Suppressor macrophage treated with lipopolysaccharide for 1 hour (primary cell): ENCODE data around the gene NUTF2.

Source experiments
- DNase-seq, 3 donors: peaks; one replicate each; pipeline ENCODE4 v3.0.0-alpha.2; 2020 to 2022

The NUTF2 gene

DNA sequence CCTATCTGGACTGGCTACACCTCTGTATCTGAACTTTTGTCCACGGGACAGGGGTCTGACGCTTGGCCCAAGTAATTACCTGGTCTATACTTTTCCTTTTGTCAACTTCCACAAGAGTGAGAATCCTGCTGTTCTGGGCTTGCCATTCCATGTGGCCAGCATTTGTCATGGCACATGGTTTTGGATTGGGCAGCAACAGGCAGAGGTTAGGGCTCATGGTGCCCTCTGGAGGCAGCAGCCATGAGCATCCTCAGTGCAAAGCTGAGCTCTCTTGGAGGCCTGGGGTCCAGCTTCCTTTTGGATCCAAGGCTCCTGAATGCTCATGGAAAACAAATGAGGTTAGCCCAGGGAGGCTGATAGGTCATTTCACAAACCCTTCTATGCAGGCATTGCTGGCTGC is 18.6 kb downstream of the NUTF2 start:
- DNase-seq: peak; percentile 66 to 73 (median 68)

DNA sequence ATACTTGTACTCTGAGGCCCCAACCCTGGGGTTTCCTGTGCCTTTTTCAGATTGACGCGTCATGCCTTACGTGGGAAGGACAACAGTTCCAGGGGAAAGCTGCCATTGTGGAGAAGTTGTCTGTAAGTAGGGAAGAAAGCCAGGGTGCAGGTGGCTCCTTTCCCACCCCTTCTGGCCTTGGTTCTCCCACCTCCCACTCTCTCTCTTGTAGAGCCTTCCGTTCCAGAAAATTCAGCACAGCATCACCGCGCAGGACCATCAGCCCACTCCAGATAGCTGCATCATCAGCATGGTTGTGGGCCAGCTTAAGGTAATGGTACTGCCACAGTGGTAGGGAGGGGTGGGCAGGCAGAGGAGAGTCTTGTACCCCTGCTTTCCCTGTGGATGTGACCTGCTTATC is 21.6 kb downstream of the NUTF2 start:
- DNase-seq: no peak

DNA sequence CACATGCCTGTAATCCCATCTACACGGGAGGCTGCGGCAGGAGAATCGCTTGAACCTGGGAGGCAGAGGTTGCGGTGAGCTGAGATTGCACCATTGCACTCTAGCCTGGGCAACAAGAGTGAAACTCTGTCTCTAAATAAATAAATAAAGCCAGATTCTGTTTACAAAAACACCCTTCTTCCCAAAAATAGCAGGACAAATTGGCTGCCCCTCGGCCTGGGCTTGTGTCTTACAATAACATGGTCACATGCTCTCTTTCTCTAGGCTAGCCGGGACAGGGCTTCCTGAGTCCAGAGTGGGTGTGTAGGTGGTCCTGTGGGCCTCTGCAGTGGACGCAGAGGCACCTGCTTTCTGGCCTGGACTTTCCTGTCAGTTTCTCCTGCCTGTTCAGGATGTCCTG is 22.9 kb downstream of the NUTF2 start:
- no peak for DNase-seq

DNA sequence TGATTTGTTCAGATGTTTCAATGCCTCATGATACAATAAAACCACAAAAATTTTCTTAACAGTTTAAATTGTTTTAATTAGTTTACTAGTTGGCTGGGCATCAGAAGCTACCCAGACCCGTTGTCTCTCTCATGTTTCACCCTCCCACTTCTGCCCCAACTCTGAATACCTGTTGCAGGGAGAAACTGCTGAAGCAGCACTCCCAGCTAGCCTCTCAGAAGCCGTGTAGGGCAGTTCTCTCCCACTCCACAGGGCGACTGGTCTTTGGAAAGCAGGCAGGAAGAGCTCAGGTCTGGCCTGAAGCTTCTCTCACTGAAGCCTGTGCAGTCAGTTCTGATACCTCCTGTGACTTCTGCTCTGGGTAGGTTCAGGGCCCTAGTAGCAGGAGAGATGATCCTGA is 24.5 kb downstream of the NUTF2 start:
- DNase-seq: no peak

DNA sequence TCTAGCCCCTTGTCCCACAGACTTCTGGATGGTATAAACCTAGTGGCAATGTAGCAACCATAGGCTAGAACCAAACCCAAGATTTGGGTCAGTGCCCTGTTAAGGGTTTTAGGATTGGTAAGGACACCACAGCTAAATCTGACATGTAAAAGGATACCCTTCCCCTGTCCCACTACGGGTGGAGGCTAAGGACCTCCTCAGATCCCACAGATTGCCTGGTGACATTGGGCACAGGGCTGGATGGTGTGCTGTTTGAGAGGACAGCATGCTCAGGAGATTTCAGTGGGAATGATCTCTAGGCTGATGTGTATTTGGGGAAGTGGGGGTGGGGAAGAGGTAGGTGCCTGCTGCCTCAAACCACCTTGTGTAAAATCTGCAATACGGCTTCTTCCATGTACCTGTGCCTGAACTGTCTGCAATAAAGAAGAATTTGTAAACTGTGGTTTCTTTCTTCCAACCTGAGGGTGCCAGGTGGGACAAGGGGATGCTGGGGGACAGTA is 25.4 kb downstream of the NUTF2 start:
- no peak for DNase-seq

DNA sequence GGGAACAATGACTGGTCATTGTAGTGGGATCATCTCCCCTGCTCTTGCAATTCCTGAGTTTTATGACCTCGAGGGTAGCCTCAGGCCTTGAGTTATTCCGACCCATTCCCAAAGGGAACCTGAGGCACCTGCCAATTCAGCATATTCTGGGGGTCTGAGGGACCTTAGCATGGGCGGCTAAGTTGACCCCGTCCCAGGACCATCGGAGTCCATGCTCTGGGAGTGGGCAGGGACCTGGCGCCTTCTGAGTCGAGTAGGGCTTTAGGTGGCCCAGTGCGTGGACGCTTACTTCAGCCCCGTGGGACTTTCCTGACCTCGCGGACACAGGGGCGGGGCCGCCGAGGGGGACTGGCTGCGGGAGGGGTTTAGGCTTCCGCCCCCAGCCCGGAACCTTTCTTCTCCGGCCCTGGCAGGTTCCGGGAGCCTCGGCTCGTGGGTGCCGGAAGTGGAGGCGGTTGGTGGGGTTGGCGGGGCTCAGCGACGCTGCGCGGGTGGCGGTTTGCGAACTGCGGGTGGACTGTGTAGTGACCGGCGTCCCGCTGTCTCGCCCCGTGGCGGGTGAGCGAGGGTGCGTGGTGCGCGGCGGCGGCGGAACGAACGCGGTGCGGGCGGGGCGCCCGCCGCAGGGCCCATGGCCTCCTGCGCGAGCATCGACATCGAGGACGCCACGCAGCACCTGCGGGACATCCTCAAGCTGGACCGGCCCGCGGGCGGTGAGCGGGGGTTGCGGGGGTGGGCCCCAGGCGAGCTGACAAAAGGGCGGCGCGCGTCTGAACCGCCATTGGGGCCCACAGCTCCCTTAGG is 26.1 kb downstream of the NUTF2 start, which contains the start of gene EDC4:
TSS of gene EDC4 (plus strand) at position 422 of the 804 bp plus-strand sequence. CDS start at position 632, 210 bp downstream.
- DNase-seq: peak; percentile 95 to 98 (median 97)

DNA sequence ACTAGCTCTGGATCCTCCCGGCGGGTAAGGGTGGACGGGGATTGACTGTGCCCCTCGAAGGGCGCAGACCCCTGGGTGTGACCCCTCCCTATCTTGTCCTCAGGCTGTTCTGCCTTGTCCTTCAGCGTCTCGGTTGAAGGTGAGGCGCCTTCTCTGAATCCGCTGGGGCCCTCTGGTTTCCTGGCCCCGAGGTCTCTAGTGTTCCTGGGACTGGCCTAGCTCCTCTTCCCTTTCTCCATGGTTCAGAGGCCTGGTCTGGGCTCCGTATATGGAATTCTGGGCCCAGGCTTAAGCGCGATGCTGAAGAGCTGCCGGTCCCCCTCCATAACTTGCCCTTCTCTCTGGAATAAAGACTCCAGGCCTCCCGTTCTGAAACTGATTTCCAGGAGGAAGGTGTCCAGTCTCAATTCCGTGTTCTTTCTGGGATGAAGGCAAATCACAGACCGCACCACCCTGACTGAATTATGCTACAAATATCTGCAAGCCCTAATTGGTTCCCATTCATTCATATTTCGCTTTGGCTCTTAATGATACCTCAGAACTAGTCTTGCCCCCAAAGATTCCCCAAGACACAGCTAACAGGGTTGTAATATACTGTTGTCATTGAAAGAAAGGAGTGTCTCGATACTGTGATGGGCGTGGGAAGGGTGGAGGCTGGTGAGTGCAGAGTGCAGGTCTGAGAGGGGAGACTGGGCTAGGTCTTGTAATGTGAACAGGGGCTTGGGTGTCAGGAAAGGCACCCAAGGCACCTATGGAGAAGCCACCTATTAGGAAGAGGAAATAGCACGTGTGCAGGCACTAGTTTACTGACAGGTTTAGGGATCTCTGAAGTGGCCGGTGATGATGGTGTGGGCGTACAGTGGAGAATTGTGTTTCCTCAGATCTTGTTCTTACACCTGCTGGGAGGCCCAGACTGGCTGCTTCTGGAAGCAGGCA is 27.0 kb downstream of the NUTF2 start:
- DNase-seq: peak in 2 of 3 donors; percentile 4 to 18

DNA sequence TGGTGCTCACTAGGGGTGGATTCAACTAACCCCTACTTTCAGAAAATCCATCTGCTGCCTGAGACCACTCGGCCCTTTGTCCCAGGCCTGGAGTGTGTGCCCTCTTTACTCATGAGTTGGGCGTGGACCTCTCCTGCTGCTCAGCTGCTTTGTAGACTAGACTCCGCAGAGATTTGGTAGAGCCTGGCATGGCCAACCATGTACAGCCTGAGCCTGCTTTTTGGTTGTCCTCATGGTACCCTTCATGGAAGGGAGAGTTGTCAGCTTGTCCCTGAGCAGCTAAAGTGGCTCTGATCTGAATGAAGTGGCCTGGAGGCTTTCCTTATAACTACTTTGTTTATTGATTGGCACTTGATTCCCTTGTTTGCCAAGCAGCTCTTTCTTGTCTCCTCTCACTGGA is 27.6 kb downstream of the NUTF2 start:
- DNase-seq: no peak

DNA sequence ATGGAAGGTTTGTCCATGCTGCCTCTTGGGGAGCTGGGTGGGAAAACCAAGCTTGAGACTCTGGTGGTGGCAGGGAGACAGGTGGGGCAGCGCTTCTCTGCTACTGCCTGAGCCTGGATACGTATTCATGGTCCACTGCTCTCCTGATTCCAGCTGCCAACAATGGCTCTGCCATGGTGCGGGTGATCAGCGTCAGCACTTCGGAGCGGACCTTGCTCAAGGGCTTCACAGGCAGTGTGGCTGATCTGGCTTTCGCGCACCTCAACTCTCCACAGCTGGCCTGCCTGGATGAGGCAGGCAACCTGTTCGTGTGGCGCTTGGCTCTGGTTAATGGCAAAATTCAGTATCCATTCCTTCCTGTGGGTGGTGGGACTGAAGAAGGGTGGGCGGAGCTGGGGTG is 30.3 kb downstream of the NUTF2 start:
- DNase-seq: no peak

DNA sequence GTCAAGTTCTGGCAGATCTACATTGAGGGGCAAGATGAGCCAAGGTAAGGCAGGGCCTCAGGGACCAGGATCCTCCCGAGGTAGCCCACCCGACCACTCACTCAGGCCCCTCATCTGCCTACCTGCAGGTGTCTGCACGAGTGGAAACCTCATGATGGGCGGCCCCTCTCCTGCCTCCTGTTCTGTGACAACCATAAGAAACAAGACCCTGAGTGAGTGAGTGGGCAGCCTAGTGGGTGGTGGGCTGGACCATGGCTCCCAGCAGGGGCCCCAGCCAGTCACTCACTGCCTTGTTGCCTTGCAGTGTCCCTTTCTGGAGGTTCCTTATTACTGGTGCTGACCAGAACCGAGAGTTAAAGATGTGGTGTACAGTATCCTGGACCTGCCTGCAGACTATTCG is 31.5 kb downstream of the NUTF2 start:
- DNase-seq: no peak

DNA sequence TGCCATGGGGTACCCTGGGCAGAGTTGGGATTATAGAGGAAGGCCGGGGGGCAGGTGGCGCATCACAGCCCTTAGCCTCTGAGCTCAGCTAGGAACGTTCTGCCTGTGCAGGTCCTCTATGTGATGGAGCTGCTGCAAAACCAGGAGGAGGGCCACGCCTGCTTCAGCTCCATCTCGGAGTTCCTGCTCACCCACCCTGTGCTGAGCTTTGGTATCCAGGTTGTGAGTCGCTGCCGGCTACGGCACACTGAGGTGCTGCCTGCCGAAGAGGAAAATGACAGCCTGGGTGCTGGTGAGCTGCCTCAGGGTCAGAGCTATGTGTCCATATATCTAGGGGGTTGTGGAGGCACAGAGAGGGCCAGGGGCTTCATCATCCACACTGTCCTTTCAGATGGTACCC is 32.1 kb downstream of the NUTF2 start:
- DNase-seq: no peak

DNA sequence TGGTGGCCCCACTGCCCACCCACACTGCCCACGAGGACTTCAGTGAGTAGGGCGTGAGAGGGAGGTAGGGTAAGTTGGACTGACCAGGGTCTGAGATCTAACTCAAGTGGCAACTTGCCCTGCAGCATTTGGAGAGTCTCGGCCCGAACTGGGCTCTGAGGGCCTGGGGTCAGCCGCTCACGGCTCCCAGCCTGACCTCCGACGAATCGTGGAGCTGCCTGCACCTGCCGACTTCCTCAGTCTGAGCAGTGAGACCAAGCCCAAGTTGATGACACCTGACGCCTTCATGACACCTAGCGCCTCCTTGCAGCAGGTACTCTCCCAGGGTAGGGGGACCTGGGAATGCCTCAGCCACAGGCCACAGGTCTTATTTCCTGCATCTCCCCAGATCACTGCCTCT is 32.7 kb downstream of the NUTF2 start:
- DNase-seq: no peak

GRCh38 chr16:67879936-67880335 is 33.2 kb downstream of the NUTF2 start:
- no peak for DNase-seq

DNA sequence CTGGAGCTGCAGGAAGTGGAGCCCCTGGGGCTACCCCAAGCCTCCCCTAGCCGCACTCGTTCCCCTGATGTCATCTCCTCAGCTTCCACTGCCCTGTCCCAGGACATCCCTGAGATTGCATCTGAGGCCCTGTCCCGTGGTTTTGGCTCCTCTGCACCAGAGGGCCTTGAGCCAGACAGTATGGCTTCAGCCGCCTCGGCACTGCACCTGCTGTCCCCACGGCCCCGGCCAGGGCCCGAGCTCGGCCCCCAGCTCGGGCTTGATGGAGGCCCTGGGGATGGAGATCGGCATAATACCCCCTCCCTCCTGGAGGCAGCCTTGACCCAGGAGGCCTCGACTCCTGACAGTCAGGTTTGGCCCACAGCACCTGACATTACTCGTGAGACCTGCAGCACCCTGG is 33.9 kb downstream of the NUTF2 start:
- no peak for DNase-seq

DNA sequence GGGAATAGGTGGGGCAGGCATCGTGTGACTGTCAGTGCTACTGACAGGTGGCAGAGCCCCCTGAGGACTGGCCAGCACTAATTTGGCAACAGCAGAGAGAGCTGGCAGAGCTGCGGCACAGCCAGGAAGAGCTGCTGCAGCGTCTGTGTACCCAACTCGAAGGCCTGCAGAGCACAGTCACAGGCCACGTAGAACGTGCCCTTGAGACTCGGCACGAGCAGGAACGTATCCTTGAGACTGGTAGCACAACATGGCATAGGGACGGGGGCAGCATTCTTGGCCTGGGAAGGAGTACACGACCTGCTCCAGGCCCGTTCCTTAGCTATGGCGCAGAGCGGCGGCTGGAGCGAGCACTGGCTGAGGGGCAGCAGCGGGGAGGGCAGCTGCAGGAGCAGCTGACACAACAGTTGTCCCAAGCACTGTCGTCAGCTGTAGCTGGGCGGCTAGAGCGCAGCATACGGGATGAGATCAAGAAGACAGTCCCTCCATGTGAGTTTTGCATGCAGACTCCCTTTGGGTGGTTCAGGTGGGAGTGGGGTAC is 35.0 kb downstream of the NUTF2 start:
- no peak for DNase-seq

DNA sequence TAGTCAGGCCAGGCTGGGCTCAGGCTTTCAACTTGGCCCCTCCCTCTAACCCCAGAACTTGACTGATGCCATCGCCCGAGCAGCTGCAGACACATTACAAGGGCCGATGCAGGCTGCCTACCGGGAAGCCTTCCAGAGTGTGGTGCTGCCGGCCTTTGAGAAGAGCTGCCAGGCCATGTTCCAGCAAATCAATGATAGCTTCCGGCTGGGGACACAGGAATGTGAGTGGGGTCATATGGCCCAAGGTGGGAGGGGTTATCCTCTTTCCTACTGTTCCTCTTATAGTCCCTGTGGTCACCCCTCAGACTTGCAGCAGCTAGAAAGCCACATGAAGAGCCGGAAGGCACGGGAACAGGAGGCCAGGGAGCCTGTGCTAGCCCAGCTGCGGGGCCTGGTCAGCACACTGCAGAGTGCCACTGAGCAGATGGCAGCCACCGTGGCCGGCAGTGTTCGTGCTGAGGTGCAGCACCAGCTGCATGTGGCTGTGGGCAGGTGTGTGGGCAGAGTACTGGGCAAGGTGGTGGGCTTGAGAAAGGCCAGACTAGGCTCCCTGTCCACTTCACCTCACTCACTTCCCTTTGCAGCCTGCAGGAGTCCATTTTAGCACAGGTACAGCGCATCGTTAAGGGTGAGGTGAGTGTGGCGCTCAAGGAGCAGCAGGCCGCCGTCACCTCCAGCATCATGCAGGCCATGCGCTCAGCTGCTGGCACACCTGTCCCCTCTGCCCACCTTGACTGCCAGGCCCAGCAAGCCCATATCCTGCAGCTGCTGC is 35.8 kb downstream of the NUTF2 start:
- DNase-seq: no peak

DNA sequence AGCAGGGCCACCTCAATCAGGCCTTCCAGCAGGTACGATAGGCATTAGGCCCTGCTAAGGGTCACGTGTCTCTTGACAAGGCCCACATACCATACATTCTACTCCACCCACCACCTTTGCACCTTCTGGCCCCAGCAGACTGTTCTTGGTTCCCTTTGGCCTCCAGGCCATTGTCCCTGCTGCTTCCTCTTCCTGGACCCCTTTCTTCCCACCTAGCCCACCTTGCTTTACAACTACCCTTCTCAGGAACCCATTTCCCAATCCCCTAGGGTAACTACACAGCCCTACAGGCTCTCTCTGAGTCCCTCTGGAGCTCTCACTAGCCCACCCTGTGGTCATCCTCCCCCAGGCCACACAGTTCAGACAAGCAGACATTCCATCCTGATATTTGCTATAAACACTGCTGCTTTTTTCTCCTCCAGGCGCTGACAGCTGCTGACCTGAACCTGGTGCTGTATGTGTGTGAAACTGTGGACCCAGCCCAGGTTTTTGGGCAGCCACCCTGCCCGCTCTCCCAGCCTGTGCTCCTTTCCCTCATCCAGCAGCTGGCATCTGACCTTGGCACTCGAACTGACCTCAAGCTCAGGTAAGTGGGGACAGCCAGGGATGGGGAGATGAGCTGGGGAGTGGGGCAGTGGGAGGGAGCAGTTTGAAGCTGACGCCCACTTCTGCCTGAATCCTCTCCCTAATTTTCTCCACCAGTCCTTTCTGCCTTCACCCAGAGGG is 36.6 kb downstream of the NUTF2 start:
- no peak for DNase-seq

DNA sequence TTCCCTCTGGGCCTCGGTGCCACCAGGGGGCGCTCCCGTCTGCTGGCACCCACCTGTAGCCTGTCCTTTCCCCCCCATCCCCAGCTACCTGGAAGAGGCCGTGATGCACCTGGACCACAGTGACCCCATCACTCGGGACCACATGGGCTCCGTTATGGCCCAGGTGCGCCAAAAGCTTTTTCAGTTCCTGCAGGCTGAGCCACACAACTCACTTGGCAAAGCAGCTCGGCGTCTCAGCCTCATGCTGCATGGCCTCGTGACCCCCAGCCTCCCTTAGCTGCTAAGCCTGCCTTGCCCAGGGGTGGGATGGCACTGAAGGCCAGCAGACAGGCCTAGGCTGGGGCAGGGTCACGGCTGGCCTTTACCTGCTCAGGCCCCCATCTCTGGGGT is 37.1 kb downstream of the NUTF2 start:
- peak; percentile 49 to 85 (median 67) for DNase-seq

DNA sequence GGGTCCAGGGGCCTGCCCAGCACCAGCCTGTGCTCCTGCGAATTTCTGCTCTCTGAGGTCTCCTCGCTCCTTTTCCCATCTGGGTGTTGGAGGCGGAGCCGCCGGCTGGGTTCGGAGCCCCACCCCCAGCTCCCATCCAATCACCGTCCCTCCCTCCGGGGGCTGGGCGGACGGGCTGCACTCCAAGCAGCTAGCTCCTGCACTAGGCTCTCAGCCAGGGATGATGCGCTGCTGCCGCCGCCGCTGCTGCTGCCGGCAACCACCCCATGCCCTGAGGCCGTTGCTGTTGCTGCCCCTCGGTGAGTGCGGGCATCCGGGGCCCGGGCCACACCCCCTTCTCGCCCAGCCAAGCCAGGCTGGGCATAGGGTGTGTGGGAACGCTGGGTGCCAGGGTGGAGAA is 38.0 kb downstream of the NUTF2 start, which contains the start of gene NRN1L:
TSS of gene NRN1L (plus strand) at position 202 of the 400 bp plus-strand sequence. CDS start at position 221, 19 bp downstream.
- no peak for DNase-seq

- no peak for DNase-seq
These were observed 38.8 kb downstream of the NUTF2 start for GRCh38 chr16:67885545-67885944.

GRCh38 chr16:67885976-67886375 is 39.2 kb downstream of the NUTF2 start:
- no peak for DNase-seq

- DNase-seq: no peak
These were observed 39.7 kb downstream of the NUTF2 start for GRCh38 chr16:67886387-67886786.
